Adrenal gland (tissue), 12 donors: ENCODE data around the gene MISP. TPM values are rescaled to one million over a fixed set of nuclear protein-coding genes. Genes with fewer than 3 reads are reported as not detected.
A peak's percentile ranks its signal among the peaks of the same experiment; 100 is the strongest.

Experiments used
- DNase-seq, 7 donors: peaks; one replicate each; pipeline ENCODE4 v3.0.0-alpha.2; 2019 to 2020
- H3K27ac ChIP-seq, 5 donors: fragments of 200-600 bp; sonication (generic) in 4 of 5; 1 replicate in 3 of 5; 2 replicates in 2 of 5; pipeline versions ENCODE4 v1.5.1 to v1.8.0; 2016 to 2020; ENCODE audit warnings: mild to moderate bottlenecking in 1 of 5
- H3K27me3 ChIP-seq: fragments of 200-600 bp; 2 replicates; pipeline ENCODE4 v1.8.0; 2021
- H3K36me3 ChIP-seq, 2 donors: fragments of 200-600 bp; replicated peaks in 1 of 2; 1 replicate in 1 of 2; 2 replicates in 1 of 2; pipeline versions ENCODE4 v1.5.1 to v1.8.0; 2018 to 2022
- H3K4me1 ChIP-seq, 2 donors: fragments of 200-600 bp; replicated peaks in 1 of 2; 1 replicate in 1 of 2; 2 replicates in 1 of 2; pipeline versions ENCODE4 v1.5.1 to v1.8.0; 2018 to 2021
- H3K4me3 ChIP-seq, 4 donors: fragments of 200-600 bp; sonication (generic) in 3 of 4; one replicate each; pipeline ENCODE4 v1.5.1; 2016 to 2018
- H3K9me3 ChIP-seq, 3 donors: fragments of 200-600 bp; sonication (generic) in 1 of 3; replicated peaks in 1 of 3; 1 replicate in 2 of 3; 2 replicates in 1 of 3; pipeline versions ENCODE4 v1.5.1 to v1.8.0; 2016 to 2021
- POLR2A ChIP-seq, 2 donors: fragments of 450-650 bp; IDR thresholded peaks; one replicate each; pipeline ENCODE4 v1.6.1; 2017; ENCODE audit warnings: antibody characterized with exemption in 2 of 2, mild to moderate bottlenecking in 2 of 2, moderate library complexity in 1 of 2
- WGBS, 4 donors: extraction: QIAGEN DNeasy Blood & Tissue Kit in 2 of 4; methylation state at CpG; one replicate each; pipeline versions ENCODE4 v1.1.5 to v1.1.7; 2013 to 2017; 5-methylcytosine and 5-hydroxymethylcytosine counted together
- intact Hi-C, 2 donors: fragments of 100-400 bp; cut with DNase I; formaldehyde crosslinking; loops; one replicate each; pipeline versions ENCODE4 v1.14.1 to v1.15.0; 2022 to 2023
- polyA plus RNA-seq, 3 donors: library from polyadenylated mRNA; stranded (reverse); fragments of 200-250 nt in 2 of 3; fragments of 350-450 nt in 1 of 3; fragmentation: Illumina TruSeq in 1 of 3; extraction: RNeasy Lipid Tissue Mini Kit (QIAGEN cat#74804) in 1 of 3; gene quantifications; one replicate each; pipeline ENCODE4 v1.2.3, GENCODE V29; 2013 to 2014
- total RNA-seq, 9 donors: library from RNA; depleted of rRNA in 4 of 9; stranded (reverse); fragments of >200 nt in 4 of 9; fragments of 120-200 nt in 1 of 9; fragmentation: NEBNext Ultra II Directional in 1 of 9; extraction: Animal tissue kit (Norgen Biotek cat#: 25700) in 1 of 9; gene quantifications; one replicate each; pipeline versions ENCODE4 v1.1.0 to v1.2.4, GENCODE V29; 2013 to 2023
- TF ChIP-seq, protein P1 (sequence below), 6 experiments: fragments of 450-650 bp in 4 of 6; fragments of 200-600 bp in 2 of 6; sonication (generic) in 1 of 6; IDR thresholded peaks; 1 replicate in 5 of 6; 2 replicates in 1 of 6; pipeline versions ENCODE4 v1.5.1 to v1.8.0; 2016 to 2021; ENCODE audit warnings: antibody characterized with exemption in 6 of 6, mild to moderate bottlenecking in 2 of 6, moderate library complexity in 1 of 6
- donor health status: healthy with polysubstance abuse.
- donor health status: Bipolar disorder and iron deficiency.
- donor health status: DM: yes; HTN: yes; CAD: no.
- donor health status: DM: no; HTN: no; CAD: no.
- donor health status: DM: no; HTN: no; CAD: no.
- donor health status: DM: yes; HTN: yes; CAD: no.

The MISP gene
- total and polyA plus RNA-seq, 12 donors, result 0.06 to 0.43 (median 0.11) TPM; not detected in 6

DNA sequence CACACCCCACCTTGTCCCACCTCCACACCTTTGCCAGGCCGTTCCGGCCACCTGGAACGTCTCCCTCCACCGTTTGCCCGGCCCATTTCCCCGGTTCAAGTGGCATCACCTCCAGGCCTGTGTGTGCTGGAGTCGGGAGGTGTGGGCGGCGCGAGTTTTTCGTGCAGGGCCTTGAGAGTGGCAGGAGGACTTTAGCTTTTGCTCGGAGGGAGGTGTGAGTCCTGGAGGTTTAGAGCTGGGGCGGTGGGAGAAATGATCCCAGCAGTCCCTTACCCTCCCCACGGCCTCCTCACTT is 46.5 kb upstream of the MISP start:
- H3K4me3 ChIP-seq, result peak overlapping the region in 1 of 4 donors; percentile 50
- H3K36me3 ChIP-seq, result no peaks in the 10 kb centered on the region
- H3K27ac ChIP-seq, result peak overlapping the region in 1 of 5 donors; percentile 40
- H3K9me3 ChIP-seq, result no peaks in the 10 kb centered on the region
- intact Hi-C loops, result no loop called here
- no peaks in the 10 kb centered on the region for H3K27me3 ChIP-seq
- TF ChIP-seq, protein P1, sequence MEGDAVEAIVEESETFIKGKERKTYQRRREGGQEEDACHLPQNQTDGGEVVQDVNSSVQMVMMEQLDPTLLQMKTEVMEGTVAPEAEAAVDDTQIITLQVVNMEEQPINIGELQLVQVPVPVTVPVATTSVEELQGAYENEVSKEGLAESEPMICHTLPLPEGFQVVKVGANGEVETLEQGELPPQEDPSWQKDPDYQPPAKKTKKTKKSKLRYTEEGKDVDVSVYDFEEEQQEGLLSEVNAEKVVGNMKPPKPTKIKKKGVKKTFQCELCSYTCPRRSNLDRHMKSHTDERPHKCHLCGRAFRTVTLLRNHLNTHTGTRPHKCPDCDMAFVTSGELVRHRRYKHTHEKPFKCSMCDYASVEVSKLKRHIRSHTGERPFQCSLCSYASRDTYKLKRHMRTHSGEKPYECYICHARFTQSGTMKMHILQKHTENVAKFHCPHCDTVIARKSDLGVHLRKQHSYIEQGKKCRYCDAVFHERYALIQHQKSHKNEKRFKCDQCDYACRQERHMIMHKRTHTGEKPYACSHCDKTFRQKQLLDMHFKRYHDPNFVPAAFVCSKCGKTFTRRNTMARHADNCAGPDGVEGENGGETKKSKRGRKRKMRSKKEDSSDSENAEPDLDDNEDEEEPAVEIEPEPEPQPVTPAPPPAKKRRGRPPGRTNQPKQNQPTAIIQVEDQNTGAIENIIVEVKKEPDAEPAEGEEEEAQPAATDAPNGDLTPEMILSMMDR (IDR thresholded peaks at IDR 0.05), result no peak
- TF ChIP-seq POLR2A (IDR thresholded peaks at IDR 0.05), result no peak
- 19 to 33% (median 21%) methylated on average over 2 to 14 of the region's 14 CpGs for WGBS, 4 donors
- DNase-seq, result no peak
- peaks cover 4 to 7% of the 10 kb centered on the region in 2 donors for H3K4me1 ChIP-seq

DNA sequence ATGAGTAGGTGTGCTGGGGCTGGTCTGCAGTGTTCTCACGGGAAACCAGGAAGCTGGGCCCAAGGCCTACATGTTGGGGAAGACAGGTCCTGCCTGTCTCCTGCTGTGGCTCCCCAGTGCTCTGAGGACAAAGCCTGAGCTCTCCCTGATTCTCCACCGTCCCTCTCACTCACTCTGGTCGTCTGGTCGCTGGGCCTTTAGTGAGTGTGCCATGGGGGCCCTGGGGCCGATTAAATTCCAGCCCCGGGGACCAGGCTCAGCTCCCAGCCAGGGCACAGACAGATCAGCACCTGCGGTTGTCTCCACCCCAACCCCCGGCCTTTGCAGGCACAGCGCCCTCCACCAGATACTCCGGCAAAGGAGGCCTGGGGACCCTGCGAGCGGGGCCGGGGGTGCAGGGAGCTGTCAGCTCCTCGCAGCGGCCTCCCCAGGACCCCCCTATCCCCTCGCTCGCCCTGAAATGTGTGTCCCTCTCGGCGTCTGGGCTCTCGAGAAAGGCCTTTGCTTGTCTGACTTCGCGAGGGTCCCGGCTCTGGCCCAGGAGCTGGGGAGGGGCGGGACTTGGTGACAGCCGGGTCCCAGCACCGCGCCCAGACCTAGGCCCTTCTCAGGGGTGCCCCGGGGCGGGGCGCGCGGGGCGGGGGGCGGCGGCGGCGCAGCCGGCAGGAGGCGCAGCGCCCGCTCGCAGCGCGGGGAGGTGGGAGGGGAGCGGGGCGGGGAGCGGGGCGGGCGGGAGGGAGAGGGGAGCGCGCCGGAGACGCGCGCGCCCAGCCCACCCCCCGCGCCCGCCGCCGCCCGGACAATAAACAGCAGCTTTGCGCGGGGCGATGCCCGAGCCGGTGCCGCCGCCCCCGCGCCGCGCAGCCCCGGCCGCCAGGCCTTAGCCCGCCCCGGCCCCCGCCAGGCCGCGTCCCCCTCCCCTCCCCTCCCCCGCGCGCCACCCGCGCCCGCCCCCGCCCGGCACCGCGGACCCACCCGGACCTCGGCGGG is 42.5 kb upstream of the MISP start, which contains the start of gene PALM:
PALM (plus strand) TSS at position 782 of the 990 bp plus-strand sequence. CDS start 212 bp downstream, outside the sequence.
- H3K27ac ChIP-seq, result peak within 1 kb of the TSS in 4 of 5 donors; percentile 17 to 85 (median 70)
- WGBS, 4 donors, result 10 to 55% (median 31%) methylated on average over 4 to 78 of the region's 93 CpGs
- H3K4me1 ChIP-seq, result peaks cover 4 to 7% of the 10 kb centered on the region in 2 donors
- intact Hi-C loops, result no loop called here
- no peaks in the 10 kb centered on the region for H3K27me3 ChIP-seq
- peak within 1 kb of the TSS in 2 of 4 donors; percentile 59 to 87 for H3K4me3 ChIP-seq
- no peaks in the 10 kb centered on the region for H3K36me3 ChIP-seq
- no peak for DNase-seq
- no peaks in the 10 kb centered on the region for H3K9me3 ChIP-seq
- no peak for TF ChIP-seq POLR2A (IDR thresholded peaks at IDR 0.05)
- TF ChIP-seq, protein P1 (IDR thresholded peaks at IDR 0.05), result peak in 2 of 6 experiments; percentile 7 to 20

DNA sequence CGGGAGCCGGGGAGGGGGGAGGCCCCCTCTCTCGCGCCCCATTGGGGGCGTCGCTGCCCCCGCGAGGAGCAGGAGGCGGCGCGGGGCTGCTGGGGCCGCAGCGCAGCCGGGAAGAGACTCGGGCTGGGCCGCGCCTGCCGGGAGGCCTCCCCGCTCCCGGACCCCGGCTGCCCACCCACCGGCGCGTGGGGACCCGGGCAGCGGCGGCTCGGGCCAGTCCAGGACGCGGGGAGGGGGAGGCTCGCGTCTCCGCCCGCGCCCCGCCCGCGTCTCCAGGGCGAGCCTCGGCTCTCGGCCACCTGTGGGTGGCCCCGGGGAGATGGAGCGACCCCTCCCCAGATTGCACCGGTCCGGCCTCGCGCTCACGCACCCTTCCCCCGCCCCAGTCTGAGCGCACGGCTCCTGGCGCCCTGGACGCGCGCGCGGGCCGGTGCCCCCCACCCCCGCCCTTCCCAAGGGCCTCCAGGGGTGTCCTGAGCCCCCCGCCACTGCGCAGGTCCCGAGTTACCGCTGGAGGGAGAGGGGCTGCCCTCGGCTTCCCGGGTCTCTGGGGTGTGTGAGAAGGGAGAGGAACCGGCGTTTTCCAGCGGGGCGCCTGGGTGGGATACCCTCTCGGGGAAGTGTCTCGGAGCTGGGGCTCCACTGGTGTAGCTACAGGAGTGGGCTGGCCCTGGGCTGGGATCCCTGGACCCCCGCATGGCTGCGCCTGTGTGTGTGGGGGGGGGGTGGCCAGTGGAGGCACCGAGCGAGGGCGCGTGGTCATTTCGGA is 41.5 kb upstream of the MISP start:
- H3K4me3 ChIP-seq, result peak overlapping the region in 2 of 4 donors; percentile 59 to 87
- H3K27me3 ChIP-seq, result no peaks in the 10 kb centered on the region
- peaks cover 3 to 4% of the 10 kb centered on the region in 2 donors for H3K4me1 ChIP-seq
- intact Hi-C loops, result no loop called here
- no peak for TF ChIP-seq POLR2A (IDR thresholded peaks at IDR 0.05)
- TF ChIP-seq, protein P1 (IDR thresholded peaks at IDR 0.05), result no peak
- no peaks in the 10 kb centered on the region for H3K9me3 ChIP-seq
- peak overlapping the region in 4 of 5 donors; percentile 17 to 85 (median 70) for H3K27ac ChIP-seq
- no peaks in the 10 kb centered on the region for H3K36me3 ChIP-seq
- 1 to 20% (median 6%) methylated on average over 11 to 77 of the region's 78 CpGs for whole genome bisulfite sequencing, 4 donors
- DNase-seq, result no peak
